HepG2 (cell line): Measurements from ENCODE around the gene DTWD2. TPM values are rescaled to one million over a fixed set of nuclear protein-coding genes. Genes with fewer than 3 reads are reported as not detected.
A peak's percentile ranks its signal among the peaks of the same experiment; 100 is the strongest.

Source experiments
- AFF4 ChIP-seq: sonication (generic); formaldehyde crosslinking; IDR thresholded peaks from 2 replicates; pipeline ENCODE4 v1.4.0; 2020; ENCODE audit warnings: missing genetic modification reagents
- CSRNP1 ChIP-seq: sonication (generic); formaldehyde crosslinking; IDR thresholded peaks from 2 replicates; pipeline ENCODE4 v1.8.1; 2023; ENCODE audit warnings: mild to moderate bottlenecking, missing genetic modification reagents
- DR1 ChIP-seq: sonication (generic); formaldehyde crosslinking; IDR thresholded peaks from 2 replicates; pipeline ENCODE4 v1.8.0; 2021; ENCODE audit warnings: mild to moderate bottlenecking, missing genetic modification reagents, inconsistent platforms
- ELF4 ChIP-seq: sonication (generic); formaldehyde crosslinking; IDR thresholded peaks from 2 replicates; pipeline ENCODE4 v1.5.0; 2020; ENCODE audit warnings: missing genetic modification reagents, mild to moderate bottlenecking, moderate library complexity, borderline replicate concordance
- HDAC1 ChIP-seq: sonication (generic); formaldehyde crosslinking; IDR thresholded peaks from 2 replicates; pipeline ENCODE4 v1.5.1; 2020; ENCODE audit warnings: mild to moderate bottlenecking, missing genetic modification reagents
- HNRNPLL ChIP-seq: fragments of 200-400 bp; formaldehyde crosslinking; IDR thresholded peaks from 2 replicates; pipeline ENCODE4 v1.6.1; 2017; ENCODE audit warnings: mild to moderate bottlenecking, low read depth, low read length; ENCODE audit not compliant: poor library complexity, severe bottlenecking
- MLX ChIP-seq: IDR thresholded peaks from 2 replicates; pipeline ENCODE4 v1.6.1; 2016
- NPAS2 ChIP-seq: sonication (generic); formaldehyde crosslinking; IDR thresholded peaks from 2 replicates; pipeline ENCODE4 v1.8.0; 2022; ENCODE audit warnings: mild to moderate bottlenecking, missing genetic modification reagents, borderline replicate concordance
- RFX3 ChIP-seq: IDR thresholded peaks from 2 replicates; pipeline ENCODE4 v1.6.1; 2016; ENCODE audit warnings: missing biosample characterization, missing genetic modification reagents
- SCMH1 ChIP-seq: sonication (generic); formaldehyde crosslinking; IDR thresholded peaks from 2 replicates; pipeline ENCODE4 v1.9.0; 2021; ENCODE audit warnings: missing genetic modification reagents, mild to moderate bottlenecking, borderline replicate concordance
- TERF1 ChIP-seq: sonication (generic); formaldehyde crosslinking; IDR thresholded peaks from 2 replicates; pipeline ENCODE4 v1.8.0; 2022; ENCODE audit warnings: mild to moderate bottlenecking, missing genetic modification reagents, moderate library complexity
- THAP9 ChIP-seq: sonication (generic); formaldehyde crosslinking; IDR thresholded peaks from 2 replicates; pipeline ENCODE4; 2020; ENCODE audit warnings: missing genetic modification reagents, mild to moderate bottlenecking, borderline replicate concordance
- TOPORS ChIP-seq: sonication (generic); formaldehyde crosslinking; IDR thresholded peaks from 2 replicates; pipeline ENCODE4 v1.8.0; 2023; ENCODE audit warnings: mild to moderate bottlenecking, missing genetic modification reagents
- U2AF2 ChIP-seq: fragments of 200-400 bp; formaldehyde crosslinking; IDR thresholded peaks from 2 replicates; pipeline ENCODE4 v1.6.1; 2017; ENCODE audit warnings: low read depth, mild to moderate bottlenecking, low read length
- WIZ ChIP-seq: sonication (generic); formaldehyde crosslinking; IDR thresholded peaks from 2 replicates; pipeline ENCODE4 v1.5.1; 2020; ENCODE audit warnings: mild to moderate bottlenecking, missing genetic modification reagents
- ZNF121 ChIP-seq: sonication (generic); formaldehyde crosslinking; IDR thresholded peaks from 2 replicates; pipeline ENCODE4 v1.5.0; 2020; ENCODE audit warnings: mild to moderate bottlenecking, missing genetic modification reagents
- ZNF430 ChIP-seq: sonication (generic); formaldehyde crosslinking; IDR thresholded peaks from 2 replicates; pipeline ENCODE4 v1.9.0; 2021; ENCODE audit warnings: mild to moderate bottlenecking, missing genetic modification reagents
- ZNF589 ChIP-seq: sonication (generic); formaldehyde crosslinking; conservative IDR thresholded peaks from 2 replicates; pipeline ENCODE4 v1.8.0; 2022; ENCODE audit warnings: mild to moderate bottlenecking, moderate library complexity, missing genetic modification reagents
- polyA plus RNA-seq, 8 experiments: library from polyadenylated mRNA; depleted of rRNA in 3 of 8; stranded (reverse) in 7 of 8; unstranded in 1 of 8; fragments of >200 nt; fragmentation: Illumina TruSeq in 4 of 8; extraction: Trizol in 4 of 8; gene quantifications; 2 replicates each; pipeline versions ENCODE4 v1.2.1 to v1.2.3, GENCODE V29; 2011 to 2016; ENCODE audit warnings: low read depth in 4 of 8, missing spikeins in 1 of 8, mixed read lengths in 1 of 8; ENCODE audit not compliant: insufficient read depth in 1 of 8
- total RNA-seq, 5 experiments: library from RNA; depleted of rRNA; stranded (reverse); fragments of >200 nt; fragmentation: Illumina TruSeq; extraction: Trizol; gene quantifications; 2 replicates each; pipeline ENCODE4 v1.2.3, GENCODE V29; 2016; ENCODE audit warnings: low read depth in 1 of 5

The DTWD2 gene
- total and polyA plus RNA-seq, 2 of the 13 experiments (the other 11 are each of a cell fraction or from before 2014, with no cell fraction given), result 1.6 to 6.0 TPM

- TF ChIP-seq THAP9 (peak; percentile 99), HDAC1 (CRISPR knock-in tag) (no peak; the same call in none of the 2 replicates), ZNF589 (CRISPR knock-in tag) (peak; percentile 54; the same call in 1 of the 2 replicates), ZNF121 (CRISPR knock-in tag) (peak; percentile 81; the same call in 1 of the 2 replicates), TERF1 (CRISPR knock-in tag) (no peak), ELF4 (CRISPR knock-in tag) (no peak), HNRNPLL (peak; percentile 96), AFF4 (CRISPR knock-in tag) (no peak), CSRNP1 (CRISPR knock-in tag) (peak; percentile 93; the same call in 1 of the 2 replicates), ZNF430 (CRISPR knock-in tag) (no peak), MLX (no peak), RFX3 (CRISPR knock-in tag) (no peak), DR1 (no peak; the same call in 1 of the 2 replicates), TOPORS (peak; percentile 94; the same call in 1 of the 2 replicates), WIZ (CRISPR knock-in tag) (0 out of 2 replicates have a peak, but pooled peaks have one; percentile 61), SCMH1 (CRISPR knock-in tag) (no peak), U2AF2 (no peak), NPAS2 (CRISPR knock-in tag) (no peak)
Measured at GRCh38 chr5:118987988-118988865, at the start of gene DTWD2 (continued).
